ENCODE measurements around the gene CDH4. TPM values are rescaled to one million over a fixed set of nuclear protein-coding genes. Genes with fewer than 3 reads are reported as not detected.

Gene CDH4
- total RNA-seq, 1 donor = 0.18 TPM

DNA sequence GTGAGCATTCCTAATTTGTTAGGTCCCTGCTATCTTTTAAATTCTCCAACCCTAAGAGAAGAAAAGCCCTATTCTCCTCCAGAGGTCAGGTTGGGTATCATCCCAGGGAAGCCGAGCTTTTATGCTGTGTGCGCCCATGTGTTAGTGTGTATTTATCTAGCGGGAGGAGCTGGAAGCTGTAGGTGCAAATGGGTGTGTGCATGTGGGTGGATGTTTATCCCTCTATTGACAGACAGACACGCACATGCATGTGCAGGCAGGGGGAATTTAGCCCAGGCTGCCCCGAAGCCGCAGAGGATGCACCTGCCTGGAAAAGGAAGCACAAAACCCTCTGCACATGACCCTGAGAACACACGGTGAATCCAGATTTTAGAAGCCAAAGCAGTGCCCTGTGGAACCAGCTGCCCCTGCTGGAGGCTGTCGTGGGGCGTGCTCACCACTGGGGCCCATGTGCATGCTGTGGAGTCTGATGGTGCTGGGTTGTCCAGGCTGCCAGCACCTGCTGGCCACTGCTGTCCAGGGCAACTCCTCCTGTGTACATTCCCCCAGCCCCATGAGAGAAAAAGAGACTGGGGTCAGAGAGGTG is 416.1 kb downstream of the CDH4 start:
- no peak overlapping the region for H3K4me3 ChIP-seq (ENCODE audit: low read depth, low read length)
- no peak for DNase-seq (ENCODE audit: low read depth)
- TF ChIP-seq, protein P1, sequence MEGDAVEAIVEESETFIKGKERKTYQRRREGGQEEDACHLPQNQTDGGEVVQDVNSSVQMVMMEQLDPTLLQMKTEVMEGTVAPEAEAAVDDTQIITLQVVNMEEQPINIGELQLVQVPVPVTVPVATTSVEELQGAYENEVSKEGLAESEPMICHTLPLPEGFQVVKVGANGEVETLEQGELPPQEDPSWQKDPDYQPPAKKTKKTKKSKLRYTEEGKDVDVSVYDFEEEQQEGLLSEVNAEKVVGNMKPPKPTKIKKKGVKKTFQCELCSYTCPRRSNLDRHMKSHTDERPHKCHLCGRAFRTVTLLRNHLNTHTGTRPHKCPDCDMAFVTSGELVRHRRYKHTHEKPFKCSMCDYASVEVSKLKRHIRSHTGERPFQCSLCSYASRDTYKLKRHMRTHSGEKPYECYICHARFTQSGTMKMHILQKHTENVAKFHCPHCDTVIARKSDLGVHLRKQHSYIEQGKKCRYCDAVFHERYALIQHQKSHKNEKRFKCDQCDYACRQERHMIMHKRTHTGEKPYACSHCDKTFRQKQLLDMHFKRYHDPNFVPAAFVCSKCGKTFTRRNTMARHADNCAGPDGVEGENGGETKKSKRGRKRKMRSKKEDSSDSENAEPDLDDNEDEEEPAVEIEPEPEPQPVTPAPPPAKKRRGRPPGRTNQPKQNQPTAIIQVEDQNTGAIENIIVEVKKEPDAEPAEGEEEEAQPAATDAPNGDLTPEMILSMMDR (IDR thresholded peaks at IDR 0.05; ENCODE audit: insufficient read depth, low read length) = no peak

DNA sequence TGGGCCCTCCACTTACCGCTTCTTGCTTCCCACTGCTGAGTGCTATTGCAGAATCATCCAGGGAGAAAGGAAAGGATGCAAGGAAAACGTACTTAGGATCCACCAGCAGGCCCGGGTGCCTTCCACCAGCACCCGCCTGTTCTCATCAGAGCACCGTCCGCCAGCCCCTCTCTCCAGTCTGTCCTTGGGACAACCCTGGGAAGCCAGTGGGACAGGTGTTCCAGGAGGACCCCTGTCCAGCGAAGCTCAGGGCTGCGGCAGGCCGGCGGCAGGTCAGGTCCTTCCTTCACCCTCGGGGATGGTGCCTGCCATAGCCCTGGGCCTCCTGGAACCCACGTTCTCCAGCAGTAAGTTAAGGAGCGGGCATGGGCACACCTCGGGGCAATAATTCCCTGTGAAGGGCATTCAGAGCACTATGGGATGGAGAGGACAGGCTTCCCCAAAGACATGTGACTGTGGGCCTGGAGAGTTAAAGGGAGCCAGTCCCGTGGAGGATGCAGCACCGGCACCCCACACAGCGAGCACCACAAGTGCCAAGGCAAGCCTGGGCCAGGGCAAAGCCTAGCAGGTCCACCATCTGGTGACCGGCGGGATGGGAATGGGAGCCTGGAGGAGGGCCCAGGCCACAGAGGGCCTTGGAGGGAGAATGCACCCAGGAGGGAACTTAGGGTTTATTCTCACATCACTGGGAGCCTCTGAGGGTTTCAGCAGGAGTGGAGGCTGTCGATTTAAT is 416.9 kb downstream of the CDH4 start:
- no peak for DNase-seq (ENCODE audit: low read depth)

DNA sequence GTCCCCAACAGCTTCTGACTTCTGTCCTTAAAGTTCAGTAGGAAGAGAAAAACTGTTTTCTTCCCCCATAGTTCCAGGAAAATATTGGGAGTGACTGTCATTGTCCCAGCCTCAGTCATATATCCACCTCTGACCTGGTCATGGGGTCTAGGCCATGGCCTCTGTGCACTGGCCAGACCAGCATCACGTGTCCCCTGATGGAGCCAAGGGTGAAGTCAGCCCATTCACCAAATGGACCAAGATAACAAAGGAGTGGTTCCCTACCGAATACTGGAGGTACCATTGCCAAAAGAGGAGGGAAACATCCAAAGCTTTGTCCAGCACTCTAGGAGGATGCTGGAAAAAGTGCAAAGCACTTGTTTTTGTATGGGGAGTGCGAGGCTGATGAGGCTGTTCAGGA is 418.2 kb downstream of the CDH4 start:
- H3K4me3 ChIP-seq (ENCODE audit: low read depth, low read length) = no peak overlapping the region
- TF ChIP-seq, protein P1 (IDR thresholded peaks at IDR 0.05; ENCODE audit: insufficient read depth, low read length) = no peak
- no peak for DNase-seq (ENCODE audit: low read depth)

More for the DNA sequence above, 416.9 kb downstream of the CDH4 start:
- H3K4me3 ChIP-seq (ENCODE audit: low read depth, low read length) = no peak overlapping the region
- TF ChIP-seq, protein P1 (IDR thresholded peaks at IDR 0.05; ENCODE audit: insufficient read depth, low read length) = no peak

DNA sequence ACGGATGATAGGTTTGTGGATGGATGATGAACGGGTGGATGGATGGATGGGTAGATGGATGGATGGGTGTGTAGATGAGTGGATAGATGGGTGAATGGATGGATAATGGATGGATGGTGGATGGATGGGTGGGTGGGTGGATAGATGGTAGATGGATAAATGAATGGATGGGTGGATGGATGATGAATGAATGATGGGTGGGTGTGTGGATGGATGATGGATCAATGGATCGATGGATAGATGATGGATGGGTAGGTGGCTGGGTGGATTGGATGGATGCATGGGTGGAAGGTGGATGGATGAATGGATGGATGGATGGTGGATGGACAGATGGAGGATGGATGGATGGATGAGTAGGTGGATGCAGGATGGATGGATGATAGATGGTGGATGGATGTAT is 419.5 kb downstream of the CDH4 start:
- DNase-seq (ENCODE audit: low read depth) = no peak
- TF ChIP-seq, protein P1 (IDR thresholded peaks at IDR 0.05; ENCODE audit: insufficient read depth, low read length) = no peak
- H3K4me3 ChIP-seq (ENCODE audit: low read depth, low read length) = no peak overlapping the region

DNA sequence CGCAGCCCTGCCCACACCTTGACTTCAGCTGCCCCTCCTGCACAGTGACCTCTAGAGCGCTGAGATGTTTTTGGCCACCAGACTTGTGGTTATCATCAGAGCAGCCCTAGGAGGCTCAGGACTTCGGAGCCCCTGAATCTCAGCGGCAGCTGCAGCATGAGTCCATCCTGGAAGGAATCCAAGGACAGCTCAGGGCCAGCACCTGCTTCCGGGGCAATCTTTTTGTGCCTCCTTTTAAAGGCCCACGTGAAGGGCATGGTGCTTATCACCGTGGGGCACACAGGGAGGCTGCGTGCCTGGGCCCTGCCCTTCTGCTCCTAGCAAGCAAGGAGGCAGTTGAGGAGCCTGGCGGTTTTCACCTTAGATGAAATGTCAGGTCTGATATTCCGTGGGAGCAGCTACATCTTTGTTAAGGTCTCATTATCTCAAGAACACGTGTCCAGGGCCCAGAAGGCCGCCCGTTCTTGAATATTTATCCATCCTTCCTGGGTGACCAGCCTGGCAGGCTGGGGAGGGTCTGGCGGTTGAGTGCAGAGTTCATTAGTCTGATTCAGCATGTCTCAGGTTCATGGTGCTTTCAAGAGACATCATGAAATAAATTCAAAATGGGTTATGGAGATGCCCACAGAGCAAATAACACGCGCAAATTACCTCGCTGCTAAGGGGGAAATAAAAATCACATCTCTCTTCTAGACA is 421.2 kb downstream of the CDH4 start:
- no peak overlapping the region for H3K4me3 ChIP-seq (ENCODE audit: low read depth, low read length)
- no peak for DNase-seq (ENCODE audit: low read depth)
- TF ChIP-seq, protein P1 (IDR thresholded peaks at IDR 0.05; ENCODE audit: insufficient read depth, low read length) = no peak

DNA sequence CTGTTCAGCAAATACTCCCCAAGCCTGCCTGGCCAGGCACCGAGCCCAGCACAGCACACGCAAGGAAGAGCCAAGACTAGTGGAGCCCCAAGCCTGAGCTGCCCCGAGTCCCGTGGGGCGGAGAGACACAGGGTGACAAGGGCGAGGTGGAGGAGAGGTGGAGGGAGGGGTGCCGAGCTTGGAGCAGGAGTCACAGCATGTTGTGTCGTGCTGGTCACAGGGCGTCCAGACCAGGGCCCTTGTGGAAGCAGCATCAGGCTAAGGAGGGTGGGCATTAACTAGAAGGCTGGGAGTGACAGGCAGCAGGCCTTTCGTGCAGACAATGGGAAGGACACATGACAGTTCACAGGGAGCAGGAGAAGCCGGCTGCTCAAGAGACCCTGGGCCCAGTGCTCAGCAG is 422.1 kb downstream of the CDH4 start:
- DNase-seq (ENCODE audit: low read depth) = no peak
- H3K4me3 ChIP-seq (ENCODE audit: low read depth, low read length) = no peak overlapping the region
- TF ChIP-seq, protein P1 (IDR thresholded peaks at IDR 0.05; ENCODE audit: insufficient read depth, low read length) = no peak
